Suprapubic skin (tissue), 4 donors: ENCODE data around the gene ZNF536. TPM values are rescaled to one million over a fixed set of nuclear protein-coding genes. Genes with fewer than 3 reads are reported as not detected.

ENCODE experiments used
- DNase-seq, 2 donors: peaks; one replicate each; pipeline ENCODE4 v3.0.0-alpha.2; 2019; ENCODE audit warnings: low spot score in 2 of 2
- H3K27ac ChIP-seq: fragments of 200-600 bp; sonication (generic); one replicate; pipeline ENCODE4 v1.5.1; 2019
- H3K27me3 ChIP-seq: fragments of 200-600 bp; sonication (generic); one replicate; pipeline ENCODE4 v1.5.1; 2019
- H3K36me3 ChIP-seq: fragments of 200-600 bp; sonication (generic); one replicate; pipeline ENCODE4 v1.5.1; 2019
- H3K4me1 ChIP-seq: fragments of 200-600 bp; sonication (generic); one replicate; pipeline ENCODE4 v1.5.1; 2019
- H3K4me3 ChIP-seq: fragments of 200-600 bp; sonication (generic); one replicate; pipeline ENCODE4 v1.5.1; 2019; ENCODE audit warnings: mild to moderate bottlenecking
- H3K9me3 ChIP-seq: fragments of 200-600 bp; sonication (generic); one replicate; pipeline ENCODE4 v1.5.1; 2019
- CTCF ChIP-seq, 2 donors: fragments of 200-600 bp in 1 of 2; fragments of 450-650 bp in 1 of 2; sonication (generic) in 1 of 2; IDR thresholded peaks; one replicate each; pipeline ENCODE4 v1.5.1; 2016 to 2019; ENCODE audit warnings: antibody characterized with exemption in 2 of 2, mild to moderate bottlenecking in 1 of 2, moderate library complexity in 1 of 2
- EP300 ChIP-seq: sonication (generic); formaldehyde crosslinking; IDR thresholded peaks from one replicate; pipeline ENCODE4 v1.6.1; 2017; ENCODE audit warnings: antibody characterized with exemption
- POLR2A ChIP-seq, 2 donors: fragments of 450-650 bp; IDR thresholded peaks; one replicate each; pipeline ENCODE4 v1.6.1; 2017; ENCODE audit warnings: antibody characterized with exemption in 2 of 2, mild to moderate bottlenecking in 2 of 2, moderate library complexity in 2 of 2
- POLR2AphosphoS5 ChIP-seq, 3 donors: sonication (generic); formaldehyde crosslinking; IDR thresholded peaks; one replicate each; pipeline ENCODE4 v1.6.1; 2017; ENCODE audit warnings: antibody characterized with exemption in 3 of 3
- WGBS: methylation state at CpG from one replicate; pipeline ENCODE4 v1.1.5; 2018; 5-methylcytosine and 5-hydroxymethylcytosine counted together
- total RNA-seq, 4 donors: library from RNA; depleted of rRNA; stranded (reverse); fragments of >200 nt; gene quantifications; one replicate each; pipeline ENCODE4 v1.1.0, GENCODE V29; 2016

ZNF536 gene
- total RNA-seq, 4 donors from 2014 or later = 0.10 to 1.5 (median 0.51) TPM

DNA sequence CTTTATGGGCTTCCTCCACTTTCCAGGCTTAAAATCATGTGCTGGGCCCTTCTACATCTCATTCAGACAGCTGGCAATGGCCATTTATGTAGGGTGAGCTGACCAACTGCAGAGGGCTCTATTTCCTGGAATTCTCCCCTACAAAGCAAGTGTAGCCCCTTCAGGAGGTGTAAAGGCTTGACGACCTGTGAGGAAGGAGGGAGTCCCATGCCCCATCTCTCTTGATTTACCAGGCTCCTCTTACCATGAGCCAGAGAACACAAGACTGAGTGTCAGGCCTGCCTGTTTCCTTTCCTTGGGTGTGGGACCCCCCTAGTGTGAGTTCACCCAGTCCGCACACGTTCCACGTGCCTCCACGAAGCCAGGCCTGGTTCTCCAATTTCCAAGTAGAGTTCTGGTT is 16.6 kb downstream of the ZNF536 start:
- no peak overlapping the region for H3K4me3 ChIP-seq
- no peaks in the 10 kb centered on the region for H3K4me1 ChIP-seq
- peak in 1 of 2 donors; percentile 43 for DNase-seq
- H3K9me3 ChIP-seq = no peaks in the 10 kb centered on the region
- peaks cover 3% of the 10 kb centered on the region for H3K27me3 ChIP-seq
- H3K27ac ChIP-seq = no peak overlapping the region
- H3K36me3 ChIP-seq = no peaks in the 10 kb centered on the region
- 92% methylated on average over 5 of the region's 5 CpGs for WGBS
- no peak for TF ChIP-seq CTCF (IDR thresholded peaks at IDR 0.05)
- no peak for TF ChIP-seq POLR2AphosphoS5 (IDR thresholded peaks at IDR 0.05)
- TF ChIP-seq EP300 = no peak
- no peak for TF ChIP-seq POLR2A (IDR thresholded peaks at IDR 0.05)

DNA sequence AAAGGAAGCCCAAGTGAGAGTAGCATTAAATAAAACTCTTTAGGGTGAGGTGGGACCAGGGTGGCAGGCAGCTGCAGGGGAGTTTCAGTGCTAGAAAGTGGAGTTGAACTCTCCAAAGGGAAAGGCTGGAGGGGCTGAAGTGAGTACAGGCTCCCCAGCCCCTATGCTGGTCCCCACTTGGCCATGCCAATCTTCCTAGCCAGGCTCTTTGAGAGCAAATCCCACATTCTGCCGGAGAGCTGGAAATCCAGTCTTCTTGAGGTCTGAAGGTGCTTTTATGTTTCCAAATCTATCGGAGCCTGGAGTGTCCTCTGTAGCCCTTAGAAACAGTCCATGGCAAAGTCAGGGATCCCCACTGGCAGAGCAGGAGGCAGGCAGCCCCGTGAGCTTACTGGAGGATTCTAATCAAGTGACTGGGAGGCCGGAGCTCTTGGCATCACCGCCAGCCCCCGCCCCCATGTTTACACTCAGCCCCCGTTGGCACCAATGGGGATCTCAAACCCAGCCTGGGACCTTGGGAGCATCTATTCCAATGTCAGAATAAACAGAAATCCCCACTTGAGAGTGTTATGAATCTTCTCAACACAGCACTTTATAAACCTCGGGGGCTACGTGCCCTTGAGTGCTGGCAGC is 18.3 kb downstream of the ZNF536 start:
- no peaks in the 10 kb centered on the region for H3K9me3 ChIP-seq
- peaks cover 15% of the 10 kb centered on the region for H3K27me3 ChIP-seq
- peak in 1 of 2 donors; percentile 58 for DNase-seq
- no peak overlapping the region for H3K4me3 ChIP-seq
- no peak overlapping the region for H3K27ac ChIP-seq
- no peaks in the 10 kb centered on the region for H3K4me1 ChIP-seq
- 84% methylated on average over 9 of the region's 9 CpGs for WGBS
- TF ChIP-seq POLR2A (IDR thresholded peaks at IDR 0.05) = no peak
- no peak for TF ChIP-seq CTCF (IDR thresholded peaks at IDR 0.05)
- TF ChIP-seq POLR2AphosphoS5 (IDR thresholded peaks at IDR 0.05) = no peak
- no peaks in the 10 kb centered on the region for H3K36me3 ChIP-seq

DNA sequence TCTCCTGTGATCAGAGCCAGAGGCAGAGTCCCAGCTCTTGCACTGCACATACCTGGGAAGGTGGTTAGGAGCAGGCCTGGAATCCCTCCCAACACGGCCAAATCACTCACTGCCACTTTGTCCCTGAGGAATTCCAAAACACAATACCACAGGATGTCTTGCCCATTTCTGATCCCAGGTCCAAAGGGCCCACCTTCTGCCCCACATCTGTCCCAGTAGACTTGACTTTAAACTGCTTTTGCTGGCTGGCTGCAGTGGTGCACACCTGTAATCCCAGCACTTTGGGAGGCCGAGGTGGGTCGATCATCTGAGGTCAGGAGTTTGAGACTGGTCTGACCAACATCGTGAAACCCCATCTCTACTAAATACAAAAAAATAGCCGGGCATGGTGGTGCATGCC is 18.9 kb downstream of the ZNF536 start:
- DNase-seq = peak in 1 of 2 donors; percentile 13
- Histone ChIP-seq H3K27me3 (peaks cover 15% of the 10 kb centered on the region), H3K9me3 (no peaks in the 10 kb centered on the region), H3K27ac (no peak overlapping the region), H3K4me3 (no peak overlapping the region), H3K4me1 (no peaks in the 10 kb centered on the region), H3K36me3 (no peaks in the 10 kb centered on the region)
- no peak for TF ChIP-seq EP300
- no peak for TF ChIP-seq POLR2AphosphoS5 (IDR thresholded peaks at IDR 0.05)
- no peak for TF ChIP-seq POLR2A (IDR thresholded peaks at IDR 0.05)
- no peak for TF ChIP-seq CTCF (IDR thresholded peaks at IDR 0.05)
- 81% methylated on average over 5 of the region's 5 CpGs for WGBS

DNA sequence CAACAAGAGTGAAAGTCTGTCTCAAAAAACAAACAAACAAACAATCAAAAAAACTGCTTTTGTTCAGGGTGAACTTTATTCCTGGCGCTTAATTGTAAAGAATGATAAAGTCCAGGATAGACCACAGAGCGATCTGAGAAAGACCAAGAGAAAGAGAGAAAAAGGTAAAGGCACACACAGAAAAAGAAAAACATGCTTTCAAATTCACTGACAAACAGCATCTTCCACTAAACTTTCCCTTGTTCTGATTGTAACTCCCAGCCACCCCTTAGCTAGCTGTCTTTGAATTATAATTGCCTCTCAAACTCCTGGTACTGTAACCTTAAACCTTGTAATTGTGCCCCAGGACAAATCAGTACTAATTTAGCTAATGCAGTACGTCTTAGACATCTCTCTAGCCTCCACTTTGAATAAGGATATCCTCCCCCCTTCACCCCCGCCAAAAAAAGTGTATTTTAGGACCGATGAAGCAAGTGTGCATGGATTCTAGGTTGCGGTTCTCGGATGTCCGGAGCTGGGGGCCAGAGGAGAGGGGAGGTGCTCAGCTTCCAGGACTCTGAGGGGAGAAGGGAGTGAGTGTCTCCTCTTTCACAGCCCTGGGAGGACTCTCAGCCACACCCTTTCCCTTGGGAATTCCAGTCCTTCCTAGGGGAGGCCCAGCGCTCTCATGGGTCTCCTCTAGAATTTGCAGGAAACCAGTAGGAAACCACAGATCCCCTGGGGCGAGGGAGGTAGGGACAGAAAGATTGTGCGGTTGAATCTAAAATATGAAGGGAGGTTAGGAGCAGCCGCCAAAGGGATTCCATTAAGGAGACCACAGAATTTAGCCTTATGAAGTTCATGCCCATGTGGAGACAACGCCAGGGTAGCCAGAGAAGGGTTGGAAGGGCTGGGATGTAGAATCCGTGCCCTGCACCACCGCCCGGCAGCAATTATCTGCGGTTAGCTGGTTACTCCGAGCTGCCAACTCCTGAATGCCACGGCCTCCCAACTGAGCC is 19.7 kb downstream of the ZNF536 start:
- Histone ChIP-seq H3K27ac (no peak overlapping the region), H3K36me3 (no peaks in the 10 kb centered on the region), H3K27me3 (peaks cover 16% of the 10 kb centered on the region), H3K9me3 (no peaks in the 10 kb centered on the region), H3K4me3 (no peak overlapping the region), H3K4me1 (no peaks in the 10 kb centered on the region)
- peak in 1 of 2 donors; percentile 70 for DNase-seq
- WGBS = 49% methylated on average over 19 of the region's 19 CpGs
- no peak for TF ChIP-seq POLR2AphosphoS5 (IDR thresholded peaks at IDR 0.05)
- no peak for TF ChIP-seq CTCF (IDR thresholded peaks at IDR 0.05)
- TF ChIP-seq EP300 = no peak
- no peak for TF ChIP-seq POLR2A (IDR thresholded peaks at IDR 0.05)

DNA sequence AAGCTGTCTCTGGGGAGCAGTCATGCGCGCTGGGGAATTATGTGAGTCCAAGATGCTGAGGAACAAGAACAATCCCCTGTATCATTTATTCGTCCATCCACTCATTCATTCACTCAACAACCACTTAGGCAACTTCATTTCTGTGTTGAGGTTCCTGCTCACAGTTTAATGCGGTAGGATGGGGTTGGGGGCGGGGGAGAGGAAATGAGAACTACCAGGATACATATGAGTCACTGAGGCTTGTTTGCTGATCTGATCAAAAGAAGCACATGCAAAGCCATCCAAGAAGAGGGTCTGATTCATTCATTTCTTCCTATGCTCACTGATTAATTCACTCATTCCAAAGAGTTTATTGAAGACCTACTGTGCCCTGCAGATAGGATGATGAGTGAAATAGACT is 20.9 kb downstream of the ZNF536 start:
- no peak for DNase-seq
- Histone ChIP-seq H3K9me3 (no peaks in the 10 kb centered on the region), H3K27ac (no peak overlapping the region), H3K36me3 (no peaks in the 10 kb centered on the region), H3K4me3 (no peak overlapping the region), H3K4me1 (no peaks in the 10 kb centered on the region), H3K27me3 (peaks cover 18% of the 10 kb centered on the region)
- WGBS = 68% methylated on average over 5 of the region's 5 CpGs
- TF ChIP-seq POLR2AphosphoS5 (IDR thresholded peaks at IDR 0.05) (no peak), CTCF (IDR thresholded peaks at IDR 0.05) (no peak), POLR2A (IDR thresholded peaks at IDR 0.05) (no peak), EP300 (no peak)
